ENCODE results near the gene C1orf35. TPM values are rescaled to one million over a fixed set of nuclear protein-coding genes. Genes with fewer than 3 reads are reported as not detected.

Gene C1orf35
- total RNA-seq, 1 experiment from 2014 or later = 31.0 TPM

DNA sequence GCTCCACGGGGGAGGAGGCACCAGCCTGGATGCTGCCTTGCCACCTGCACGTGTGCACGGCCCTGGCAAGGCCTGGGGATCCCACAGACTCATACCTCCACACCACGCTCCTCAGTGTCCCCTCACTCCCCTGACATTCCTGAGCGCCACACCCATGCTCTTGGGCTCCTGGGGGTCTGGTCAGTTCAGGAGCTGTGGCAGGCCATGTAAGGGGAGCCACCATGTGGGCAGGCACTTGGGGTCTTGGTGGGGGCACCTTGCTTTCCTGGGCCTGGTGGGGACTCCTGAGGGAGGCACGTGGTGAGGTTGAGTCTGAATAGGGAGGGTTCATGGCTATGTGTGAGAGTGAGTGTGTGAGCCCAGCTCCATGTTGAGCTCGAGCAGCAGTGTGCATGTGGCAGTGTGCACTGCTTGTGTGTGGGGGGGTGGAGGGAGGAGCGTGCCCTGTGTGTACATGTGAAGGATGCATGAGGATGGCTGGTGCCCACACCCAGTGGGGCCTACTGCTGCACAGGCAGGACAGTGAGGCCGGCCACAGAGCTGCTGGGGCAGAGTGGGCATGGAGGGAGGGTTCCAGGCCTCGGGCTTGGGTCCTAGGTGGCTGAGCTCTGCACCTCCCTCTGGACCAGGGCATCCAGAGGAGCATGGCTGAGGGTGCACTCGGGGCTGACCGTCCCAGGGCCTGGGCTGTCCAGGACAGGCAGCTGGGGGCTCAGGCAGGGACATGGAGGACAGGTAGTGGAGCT, 48.2 kb upstream of the C1orf35 start:
- H3K18ac ChIP-seq (ENCODE audit: insufficient read length, low read depth, low read length) = no peak overlapping the region
- H3K56ac ChIP-seq (ENCODE audit: insufficient read length, low read depth, low read length) = no peak overlapping the region
- no peaks in the 10 kb centered on the region for H3K79me1 ChIP-seq (ENCODE audit: insufficient read depth, low read depth, low read length, poor library complexity, severe bottlenecking)
- WGBS (ENCODE audit: extremely low coverage, insufficient read length, low lambda C conversion rate) = no CpG with 5 or more reads among the region's 12 CpGs
- Mint-ChIP-seq H3K36me3 (ENCODE audit: insufficient read depth in 1 of 3, low read depth in 3 of 3) (no peaks in the 10 kb centered on the region), H3K27ac (peak overlapping the region in 2 of 3 experiments; percentile 27 to 65; a peak in 3 of 7 replicates), H3K27me3 (ENCODE audit: low read depth) (no peaks in the 10 kb centered on the region), H3K9me3 (no peaks in the 10 kb centered on the region), H3K4me3 (no peak overlapping the region; a peak in 1 of 5 replicates), H3K4me1 (peaks cover 3 to 9% of the 10 kb centered on the region in 2 experiments; a peak in 2 of 4 replicates)
- no peak overlapping the region for H2AFZ ChIP-seq (ENCODE audit: low read length)
- H2BK20ac ChIP-seq (ENCODE audit: low read depth, low read length, poor library complexity, severe bottlenecking) = no peak overlapping the region
- peaks cover 3% of the 10 kb centered on the region for H4K20me1 ChIP-seq (ENCODE audit: control insufficient read depth, insufficient read depth, insufficient read length)
- no peak overlapping the region for H4K8ac ChIP-seq (replicated peaks; ENCODE audit: insufficient read length, low read depth, low read length)
- H3K4me2 ChIP-seq (ENCODE audit: insufficient read depth, insufficient read length, low read length) = no peak overlapping the region
- H2BK15ac ChIP-seq (ENCODE audit: low read depth, low read length) = no peak overlapping the region
- no peaks in the 10 kb centered on the region for H3K4me1 ChIP-seq (ENCODE audit: insufficient read depth, low read length)
- H3K14ac ChIP-seq (ENCODE audit: insufficient read depth, low read length) = no peak overlapping the region
- H3K79me2 ChIP-seq (ENCODE audit: insufficient read depth, low read length) = no peaks in the 10 kb centered on the region
- no peak overlapping the region for H3T11ph ChIP-seq (ENCODE audit: low read length)
- no peak overlapping the region for H3K23ac ChIP-seq (ENCODE audit: insufficient read length, low read depth, low read length)
- no peak overlapping the region for H2BK120ac ChIP-seq (ENCODE audit: low read depth, low read length, poor library complexity, severe bottlenecking)
- no peaks in the 10 kb centered on the region; the same call in 1 of the 2 replicates for H3K27me3 ChIP-seq (ENCODE audit: insufficient read depth, low read length)
- H3K9ac ChIP-seq (ENCODE audit: extremely low read depth, insufficient read length, low read length) = no peak overlapping the region
- H2BK5ac ChIP-seq (ENCODE audit: insufficient read length, low read length) = no peak overlapping the region
- H2AK5ac ChIP-seq (ENCODE audit: insufficient read length, low read length) = no peak overlapping the region
- H4K91ac ChIP-seq (ENCODE audit: insufficient read length, low read depth, low read length) = no peak overlapping the region
- TF ChIP-seq CTCF (conservative IDR thresholded peaks at IDR 0.05) = no peak
- H2BK12ac ChIP-seq (ENCODE audit: insufficient read length, low read depth, low read length) = no peak overlapping the region
- H3K4ac ChIP-seq (ENCODE audit: low read depth, low read length) = no peak overlapping the region
- H3K27ac ChIP-seq (ENCODE audit: insufficient read length, low read depth, low read length) = no peak overlapping the region
- H3K23me2 ChIP-seq (ENCODE audit: insufficient read length, low read depth, low read length, poor library complexity, severe bottlenecking) = no peaks in the 10 kb centered on the region
- H3K9me3 ChIP-seq (ENCODE audit: control insufficient read depth, low read depth, low read length) = no peaks in the 10 kb centered on the region
- no peak overlapping the region for H4K5ac ChIP-seq (ENCODE audit: insufficient read length, low read depth, low read length)
- peak; percentile 24 for DNase-seq
